GM10248 (cell line): ENCODE data around the gene PDCD11.
A peak's percentile ranks its signal among the peaks of the same experiment; 100 is the strongest.
"Not testable (repeated sequence)": the region's sequence is repeated elsewhere in the genome, so short reads cannot be mapped to it uniquely, and the experiment has no call there.

Experiments used
- CTCF ChIA-PET: fragments of 300-600 bp; sonication (Branson Sonifier 250); formaldehyde crosslinking; extraction: SDS; loops from one replicate; lab custom pipeline; 2021; ENCODE audit warnings: antibody characterized with exemption; lab: Yijun Ruan, JAX
- POLR2A ChIA-PET: fragments of 350-650 bp; sonication (Branson Sonifier 250); formaldehyde crosslinking; extraction: SDS; loops from one replicate; lab custom pipeline; 2020; ENCODE audit warnings: antibody characterized with exemption; lab: Yijun Ruan, JAX
- DNase-seq: peaks from one replicate; pipeline ENCODE4 v3.0.0; 2012; ENCODE audit errors: extremely low spot score
- CTCF ChIP-seq: IDR thresholded peaks from 2 replicates; pipeline ENCODE4 v1.5.1; 2012; ENCODE audit warnings: mild to moderate bottlenecking, low read depth; ENCODE audit errors: extremely low read depth, missing control alignments, control extremely low read depth

PDCD11 gene

GRCh38 chr10:103396067-103396788 is at the start of gene PDCD11, which contains the start of gene ATP5MK:
TSS of gene PDCD11 (plus strand) at chr10:103396626. CDS start at chr10:103398427, 1,801 bp downstream.
TSS of gene ATP5MK (minus strand) at chr10:103396475. CDS start at chr10:103392457, 4,018 bp downstream.
- TF ChIP-seq CTCF, result no peak
- ChIA-PET CTCF (interaction anchor here (0.8 to 3.9 kb wide), 7 partner anchors 12 to 479 kb away, joined by 3 to 23 read pairs (median 4); partner anchors contain the start of gene TAF5), POLR2A (interaction anchor here (0.8 kb wide), 1 partner anchor 28 kb away, joined by 5 read pairs; the partner anchor contains the start of gene TAF5)
- DNase-seq, result peak; percentile 98

- CTCF ChIA-PET, result interaction anchor here (2.1 kb wide), 1 partner anchor 16 kb away, joined by 7 read pairs; no protein-coding TSS in a partner anchor
Observed at GRCh38 chr10:103350175-103350516, 46.3 kb upstream of the PDCD11 start.

GRCh38 chr10:103350517-103351260 is 45.7 kb upstream of the PDCD11 start, which contains the start of gene PCGF6:
TSS of gene PCGF6 (minus strand) at chr10:103351140. CDS start at chr10:103351066, 74 bp downstream.
- TF ChIP-seq CTCF, result no peak
- DNase-seq, result peak; percentile 95
- ChIA-PET POLR2A (no interaction called here), CTCF (interaction anchor here (1.0 to 2.1 kb wide), 4 partner anchors 14 to 433 kb away, joined by 3 to 7 read pairs (median 4); partner anchors contain the start of gene CNNM2)

More at GRCh38 chr10:103350175-103350516, 46.3 kb upstream of the PDCD11 start:
- POLR2A ChIA-PET, result no interaction called here
- TF ChIP-seq CTCF, result no peak
- DNase-seq, result no peak

- POLR2A ChIA-PET, result interaction anchor here (0.7 kb wide), 1 partner anchor 196 kb away, joined by 5 read pairs; no protein-coding TSS in a partner anchor
Observed at GRCh38 chr10:103353281-103353680, 43.1 kb upstream of the PDCD11 start.

GRCh38 chr10:103354567-103354966 is 41.9 kb upstream of the PDCD11 start:
- CTCF ChIA-PET, result interaction anchor here (1.2 kb wide), 2 partner anchors 8 to 14 kb away, joined by 3 read pairs; no protein-coding TSS in a partner anchor
- DNase-seq, POLR2A ChIA-PET: not testable (repeated sequence)

More at GRCh38 chr10:103353281-103353680, 43.1 kb upstream of the PDCD11 start:
- no peak for TF ChIP-seq CTCF
- DNase-seq, result no peak
- CTCF ChIA-PET, result interaction anchor here (1.2 kb wide), 2 partner anchors 10 to 13 kb away, joined by 3 read pairs; no protein-coding TSS in a partner anchor

- ChIA-PET CTCF (interaction anchor here (1.4 kb wide), 1 partner anchor 438 kb away, joined by 3 read pairs; the partner anchor contains the start of gene CNNM2), POLR2A (no interaction called here)
- DNase-seq, result no peak
- TF ChIP-seq CTCF, result no peak
Observed at GRCh38 chr10:103355906-103356599, 40.4 kb upstream of the PDCD11 start.

GRCh38 chr10:103359493-103359892 is 36.9 kb upstream of the PDCD11 start:
- POLR2A ChIA-PET, DNase-seq, CTCF ChIA-PET: not testable (repeated sequence)

- not testable (repeated sequence) for DNase-seq
- ChIA-PET CTCF (interaction anchor here (1.0 to 1.1 kb wide), 2 partner anchors 9 to 120 kb away, joined by 3 read pairs; no protein-coding TSS in a partner anchor), POLR2A (interaction anchor here (0.6 kb wide), 1 partner anchor 21 kb away, joined by 4 read pairs; no protein-coding TSS in a partner anchor)
Observed at GRCh38 chr10:103360791-103361190, 35.6 kb upstream of the PDCD11 start.
